ENCODE results near the gene AMDHD2.
"Not testable (repeated sequence)": the region's sequence is repeated elsewhere in the genome, so short reads cannot be mapped to it uniquely, and the experiment has no call there.

Gene AMDHD2

GRCh38 chr16:2535625-2536013 lies 15.4 kb downstream of the AMDHD2 start:
- DNase-seq, result peak; percentile 73

GRCh38 chr16:2537451-2538379 lies 17.5 kb downstream of the AMDHD2 start, which contains the start of gene PDPK1:
TSS of gene PDPK1 (plus strand) at chr16:2538021. CDS start at chr16:2538113, 92 bp downstream.
- DNase-seq, result peak; percentile 94

- DNase-seq, result not testable (repeated sequence)
Measured at GRCh38 chr16:2539192-2539844, 19.1 kb downstream of the AMDHD2 start.

- DNase-seq, result peak; percentile 22
Measured at GRCh38 chr16:2539845-2540458, 19.8 kb downstream of the AMDHD2 start.

- not testable (repeated sequence) for DNase-seq
Measured at GRCh38 chr16:2540912-2541311, 20.7 kb downstream of the AMDHD2 start.

GRCh38 chr16:2541409-2541808 lies 21.2 kb downstream of the AMDHD2 start:
- DNase-seq, result not testable (repeated sequence)

DNA sequence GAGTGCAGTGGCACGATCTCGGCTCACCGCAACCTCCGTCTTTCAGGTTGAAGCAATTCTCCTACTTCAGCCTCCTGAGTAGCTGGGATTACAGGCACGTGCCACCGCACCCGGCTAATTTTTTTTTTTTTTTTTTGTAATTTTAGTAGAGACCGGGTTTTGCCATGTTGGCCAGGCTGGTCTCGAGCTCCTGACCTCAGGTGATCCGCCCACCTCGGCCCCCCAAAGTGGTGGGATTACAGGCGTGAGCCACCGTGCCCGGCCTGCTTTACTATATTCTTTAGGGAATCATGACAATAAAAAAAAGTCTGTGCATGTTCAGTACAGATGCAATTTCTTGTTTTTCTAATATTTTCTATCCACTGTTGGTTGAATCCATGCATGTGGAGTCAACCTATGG lies 23.6 kb downstream of the AMDHD2 start:
- DNase-seq, result not testable (repeated sequence)

DNA sequence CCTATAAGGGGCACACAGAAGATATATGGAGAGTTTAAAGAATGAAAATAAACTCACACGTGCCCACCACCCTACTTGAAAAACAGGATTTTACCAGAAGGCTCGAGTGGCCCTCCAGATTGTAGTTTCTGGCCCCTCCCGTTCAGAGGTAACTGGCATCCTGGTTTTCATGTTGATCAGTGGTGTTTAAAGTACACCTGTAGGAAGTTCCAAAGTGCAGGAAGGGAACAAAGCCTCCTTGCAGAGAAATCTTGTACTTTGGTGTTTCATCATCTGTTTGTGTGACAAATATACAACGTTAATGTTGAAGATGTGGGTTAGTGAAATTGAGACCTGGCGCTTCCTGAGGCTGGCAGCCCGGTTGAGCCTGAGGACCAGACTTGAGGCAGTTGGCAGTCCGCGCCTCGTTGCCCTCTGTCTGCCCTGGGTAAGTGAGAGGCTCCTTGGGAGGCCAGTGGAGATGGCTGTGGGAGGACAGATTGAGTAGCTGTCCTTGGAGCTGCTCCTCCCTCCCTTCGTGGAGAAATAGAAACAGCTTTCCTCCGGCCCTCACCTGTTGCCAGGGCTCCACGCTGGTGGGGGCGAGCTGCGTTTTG lies 30.2 kb downstream of the AMDHD2 start:
- DNase-seq, result not testable (repeated sequence)

- DNase-seq, result peak; percentile 32
Measured at GRCh38 chr16:2551420-2551889, 31.3 kb downstream of the AMDHD2 start.

DNA sequence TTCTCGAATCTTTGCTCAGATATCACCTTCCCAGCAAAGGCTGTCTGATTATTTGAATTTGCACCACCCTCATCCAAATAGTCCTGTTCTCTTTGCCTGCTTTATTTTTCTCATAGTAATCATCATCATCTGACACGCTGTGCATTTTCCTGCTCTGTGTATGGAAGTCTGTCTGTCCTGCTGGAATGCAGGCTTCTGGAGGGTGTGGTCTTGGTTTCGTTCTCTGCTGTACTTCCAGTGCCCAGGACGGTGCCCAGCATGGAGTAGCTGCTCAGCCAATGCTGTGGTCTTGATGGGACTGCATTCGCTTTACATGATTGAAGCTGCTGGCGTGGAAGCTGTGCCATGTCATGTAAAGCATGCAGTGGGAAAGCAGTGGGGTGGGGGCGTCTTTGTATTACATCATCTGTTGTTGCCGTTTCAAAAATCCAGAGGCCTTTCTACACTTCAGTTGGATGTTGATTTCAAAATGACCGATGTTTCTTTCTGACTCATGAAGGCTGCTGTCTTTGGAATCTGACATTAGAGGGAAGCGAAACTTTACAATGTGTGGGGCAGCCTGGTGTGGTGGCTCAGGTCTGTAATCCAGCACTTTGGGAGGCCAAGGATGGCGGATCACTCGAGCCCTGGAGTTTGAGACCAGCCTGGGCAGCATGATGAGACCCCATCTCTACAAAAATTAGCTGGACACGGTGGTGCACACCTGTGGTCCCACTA lies 34.7 kb downstream of the AMDHD2 start:
- not testable (repeated sequence) for DNase-seq

- DNase-seq, result not testable (repeated sequence)
Measured at GRCh38 chr16:2557150-2557549, 37.0 kb downstream of the AMDHD2 start.

GRCh38 chr16:2560131-2560797 lies 40.1 kb downstream of the AMDHD2 start:
- DNase-seq, result not testable (repeated sequence)

- DNase-seq, result not testable (repeated sequence)
Measured at GRCh38 chr16:2560798-2561133, 40.6 kb downstream of the AMDHD2 start.

- not testable (repeated sequence) for DNase-seq
Measured at GRCh38 chr16:2567506-2567905, 47.3 kb downstream of the AMDHD2 start.

DNA sequence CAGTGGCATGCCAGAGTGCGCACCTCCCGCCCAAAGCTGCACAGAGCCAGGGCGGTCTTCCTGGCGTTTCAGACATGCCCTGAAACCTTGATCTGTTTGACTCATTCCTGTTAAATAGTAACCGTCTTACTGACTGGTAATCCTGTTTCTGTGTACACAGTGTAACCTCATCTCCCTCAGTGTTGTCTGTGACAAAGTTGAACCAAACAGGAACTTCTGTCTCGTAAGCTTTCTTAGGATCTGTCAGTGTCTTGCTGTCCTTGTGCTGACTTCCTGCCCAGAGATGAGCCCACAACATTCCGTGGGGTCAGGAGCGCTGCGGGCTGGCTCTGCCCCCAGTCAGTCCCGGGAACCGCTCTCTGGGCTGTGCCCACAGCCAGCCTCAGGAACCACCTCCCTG lies 48.4 kb downstream of the AMDHD2 start:
- not testable (repeated sequence) for DNase-seq

- DNase-seq, result not testable (repeated sequence)
Measured at GRCh38 chr16:2572704-2573103, 52.5 kb downstream of the AMDHD2 start.

GRCh38 chr16:2575839-2576238 lies 55.7 kb downstream of the AMDHD2 start:
- not testable (repeated sequence) for DNase-seq

- DNase-seq, result not testable (repeated sequence)
Measured at GRCh38 chr16:2577044-2577443, 56.9 kb downstream of the AMDHD2 start.

DNA sequence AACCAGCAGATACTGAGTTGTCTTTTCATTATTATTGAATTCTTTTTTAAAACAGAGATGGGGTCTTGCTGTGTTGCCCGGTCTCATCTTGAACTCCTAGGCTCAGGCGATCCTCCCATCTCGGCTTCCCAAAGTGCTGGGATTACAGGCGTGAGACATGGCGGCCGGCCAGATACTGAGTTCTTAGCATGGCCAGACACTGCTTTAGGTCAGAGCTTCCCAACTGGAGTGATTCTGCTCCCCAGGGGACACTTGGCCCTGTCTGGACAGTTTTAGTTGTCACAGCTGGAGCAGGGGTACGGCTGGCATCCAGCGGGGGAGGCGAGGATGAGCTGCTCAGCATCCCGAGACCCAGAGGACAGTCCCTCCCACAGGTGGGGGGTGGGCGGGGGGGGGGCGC lies 58.7 kb downstream of the AMDHD2 start:
- not testable (repeated sequence) for DNase-seq

DNA sequence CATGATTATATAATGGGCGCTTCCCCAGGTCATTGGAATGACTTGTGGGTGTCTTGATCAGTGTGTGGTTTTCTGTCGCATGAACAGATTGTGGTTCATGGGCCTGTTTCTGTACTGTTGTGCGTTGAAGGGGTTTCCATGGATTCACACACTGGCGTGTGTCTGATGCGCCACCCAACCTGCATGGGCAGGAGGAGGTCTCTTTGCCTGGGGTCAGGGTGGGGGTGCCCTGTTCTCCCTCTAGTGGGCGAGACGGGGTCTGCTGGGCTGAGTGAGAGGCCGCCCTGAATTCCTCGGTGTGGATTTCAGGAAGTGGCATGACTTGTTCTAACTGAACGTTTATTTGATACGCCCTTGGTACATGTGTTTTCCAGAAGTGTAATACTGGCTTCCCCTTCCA lies 60.0 kb downstream of the AMDHD2 start:
- DNase-seq, result not testable (repeated sequence)

- DNase-seq, result not testable (repeated sequence)
Measured at GRCh38 chr16:2580818-2581217, 60.6 kb downstream of the AMDHD2 start.

Measured in fibroblast of upper back skin (primary cell).